Endothelial cell of umbilical vein (primary cell): ENCODE results near the gene HDAC9. TPM values are rescaled to one million over a fixed set of nuclear protein-coding genes. Genes with fewer than 3 reads are reported as not detected.

Source experiments
- BruUV-seq: library from RNA; stranded (reverse); fragments of 400-500 nt; replicated peaks from 2 replicates; lab custom pipeline; 2021; lab: Mats Ljungman, UMichigan
- CTCF ChIA-PET: fragments of 300-600, 350-600 bp; sonication (Branson Sonifier 250); formaldehyde crosslinking; loops from one replicate; lab custom pipeline; 2021; ENCODE audit warnings: antibody characterized with exemption, inconsistent platforms; lab: Charles Lee
- POLR2A ChIA-PET: fragments of 300-600, 350-600 bp; sonication (Branson Sonifier 250); formaldehyde crosslinking; loops from one replicate; lab custom pipeline; 2021; ENCODE audit warnings: antibody characterized with exemption, inconsistent platforms; lab: Charles Lee
- DNase-seq: peaks from one replicate; pipeline ENCODE4 v3.0.0-alpha.2; 2011; ENCODE audit warnings: low read depth, low spot score
- FAIRE-seq: peaks from 2 replicates; lab custom pipeline; 2011; peaks lifted over from hg19 to GRCh38; lab: Jason Lieb, UNC
- H2AFZ ChIP-seq: 2 replicates; pipeline ENCODE4 v1.6.0; 2012; ENCODE audit warnings: low read depth, low read length, control low read depth, inconsistent platforms
- H3K27ac ChIP-seq: 2 replicates; pipeline ENCODE4 v1.5.1; 2011; ENCODE audit warnings: low read depth, mild to moderate bottlenecking, control low read depth, low read length, moderate library complexity; ENCODE audit not compliant: insufficient read depth
- H3K27me3 ChIP-seq, 2 experiments: 2 replicates each; pipeline versions ENCODE4 v1.6.0 to v1.6.1; 2011; ENCODE audit warnings: low read length in 2 of 2, mixed read lengths in 1 of 2; ENCODE audit not compliant: control insufficient read depth in 2 of 2, insufficient read depth in 2 of 2
- H3K36me3 ChIP-seq, 2 experiments: 2 replicates in 1 of 2; 3 replicates in 1 of 2; pipeline ENCODE4 v1.5.1; 2011; ENCODE audit warnings: low read length in 2 of 2, mild to moderate bottlenecking in 1 of 2, moderate library complexity in 1 of 2; ENCODE audit not compliant: control insufficient read depth in 2 of 2, insufficient read depth in 2 of 2; ENCODE audit errors: extremely low read depth in 1 of 2
- H3K4me1 ChIP-seq: 3 replicates; pipeline ENCODE4 v1.5.1; 2011; ENCODE audit warnings: mild to moderate bottlenecking, low read length; ENCODE audit not compliant: control insufficient read depth, insufficient read depth; ENCODE audit errors: extremely low read depth
- H3K4me2 ChIP-seq: 2 replicates; pipeline ENCODE4 v1.6.1; 2011; ENCODE audit warnings: low read length, control low read depth, mixed read lengths; ENCODE audit not compliant: insufficient read depth
- H3K4me3 ChIP-seq, 3 experiments: fragments of 200-600 bp in 1 of 3; sonication (generic), shearing (Covaris generic) in 1 of 3; replicated peaks in 1 of 3; 2 replicates each; pipeline ENCODE4 v1.5.1; 2011 to 2016; ENCODE audit warnings: control low read depth in 3 of 3, low read length in 3 of 3, mild to moderate bottlenecking in 2 of 3, inconsistent platforms in 1 of 3, low read depth in 1 of 3, moderate library complexity in 1 of 3; ENCODE audit not compliant: insufficient read depth in 1 of 3
- H3K79me2 ChIP-seq: 2 replicates; pipeline ENCODE4 v1.6.0; 2012; ENCODE audit warnings: low read length, inconsistent platforms; ENCODE audit not compliant: control insufficient read depth, insufficient read depth
- H3K9ac ChIP-seq: replicated peaks from 2 replicates; pipeline ENCODE3; 2011; ENCODE audit warnings: low read length, control low read depth; ENCODE audit not compliant: insufficient read depth; ENCODE audit errors: extremely low read depth
- H3K9me1 ChIP-seq: replicated peaks from 3 replicates; pipeline ENCODE4 v1.6.0; 2011; ENCODE audit warnings: mild to moderate bottlenecking, low read length; ENCODE audit not compliant: control insufficient read depth, insufficient read depth; ENCODE audit errors: extremely low read depth
- H3K9me3 ChIP-seq: replicated peaks from 2 replicates; pipeline ENCODE4 v1.5.1; 2012; ENCODE audit warnings: low read length, inconsistent platforms; ENCODE audit not compliant: control insufficient read depth, insufficient read depth
- H4K20me1 ChIP-seq: replicated peaks from 2 replicates; pipeline ENCODE3; 2011; ENCODE audit warnings: mild to moderate bottlenecking, low read length; ENCODE audit not compliant: control insufficient read depth, insufficient read depth; ENCODE audit errors: extremely low read depth
- CTCF ChIP-seq, 2 donors: IDR thresholded peaks; 1 replicate in 1 of 2; 2 replicates in 1 of 2; pipeline ENCODE4 v1.5.1; 2011; ENCODE audit warnings: low read length in 2 of 2, mild to moderate bottlenecking in 2 of 2, moderate library complexity in 2 of 2, control low read depth in 1 of 2, inconsistent platforms in 1 of 2, low read depth in 1 of 2; ENCODE audit not compliant: insufficient read depth in 1 of 2; ENCODE audit errors: extremely low read depth in 1 of 2
- EZH2 ChIP-seq: IDR thresholded peaks from 2 replicates; pipeline ENCODE4 v1.6.1; 2012; ENCODE audit warnings: borderline replicate concordance, low read depth, mild to moderate bottlenecking, moderate library complexity, low read length, inconsistent platforms; ENCODE audit not compliant: severe bottlenecking
- FOS ChIP-seq: IDR thresholded peaks from 2 replicates; pipeline ENCODE4 v1.6.1; 2011; ENCODE audit warnings: mild to moderate bottlenecking, low read length, moderate library complexity, borderline replicate concordance; ENCODE audit not compliant: insufficient read depth
- GATA2 ChIP-seq: IDR thresholded peaks from 2 replicates; pipeline ENCODE4 v1.7.0; 2011; ENCODE audit warnings: low read depth, mild to moderate bottlenecking, moderate library complexity, mixed read lengths, low read length; ENCODE audit not compliant: insufficient read length, insufficient read depth
- JUN ChIP-seq: IDR thresholded peaks from 2 replicates; pipeline ENCODE4 v1.6.1; 2011; ENCODE audit warnings: borderline replicate concordance, low read depth; ENCODE audit not compliant: insufficient read length, insufficient read depth
- MAX ChIP-seq: IDR thresholded peaks from 2 replicates; pipeline ENCODE4 v1.6.1; 2011; ENCODE audit not compliant: insufficient read depth, insufficient read length
- MYC ChIP-seq: IDR thresholded peaks from one replicate; pipeline ENCODE4 v1.6.1; 2011; ENCODE audit warnings: mild to moderate bottlenecking, low read depth, low read length
- POLR2A ChIP-seq: IDR thresholded peaks from 2 replicates; pipeline ENCODE4 v1.6.1; 2012; ENCODE audit warnings: low read depth, mild to moderate bottlenecking, control low read depth, low read length
- POLR2AphosphoS5 ChIP-seq: IDR thresholded peaks from 2 replicates; pipeline ENCODE4 v1.6.1; 2012; ENCODE audit warnings: low read depth, mild to moderate bottlenecking, control low read depth, low read length, moderate library complexity; ENCODE audit not compliant: insufficient read depth
- dilution Hi-C: fragments of 300-500 bp; cut with MboI; formaldehyde crosslinking; loops from one replicate; pipeline ENCODE4 v1.15.0; 2019; ENCODE audit warnings: low sequenced_read_pairs; ENCODE audit not compliant: extremely low pct_ligation_motif_present
- intact Hi-C: fragments of 100-400 bp; cut with micrococcal nuclease; formaldehyde crosslinking; loops from one replicate; pipeline ENCODE4 v1.10.0; 2022
- polyA plus RNA-seq, 4 experiments: library from polyadenylated mRNA; depleted of rRNA in 3 of 4; stranded (reverse) in 3 of 4; unstranded in 1 of 4; fragments of >200 nt; gene quantifications; 2 replicates each; pipeline versions ENCODE4 v1.2.1 to v1.2.3, GENCODE V29; 2011 to 2012; ENCODE audit warnings: missing spikeins in 1 of 4
- total RNA-seq: library from RNA; stranded (reverse); gene quantifications from 2 replicates; pipeline ENCODE4 v1.2.3, GENCODE V29; 2021

HDAC9 gene
- total and polyA plus RNA-seq, 2 donors (not counting 3 experiments of a cell fraction or from before 2014, with no cell fraction given) = 1.8 to 11.6 TPM

- no TSS peak for BruUV-seq
- H2AFZ ChIP-seq = no peak overlapping the region
- no peaks in the 10 kb centered on the region for H3K36me3 ChIP-seq
- intact Hi-C loops (no loop called here), dilution Hi-C loops (no loop called here)
- no peak overlapping the region for H3K27ac ChIP-seq
- CTCF ChIA-PET = no interaction called here
- no peaks in the 10 kb centered on the region for H3K27me3 ChIP-seq
- no peaks in the 10 kb centered on the region for H4K20me1 ChIP-seq
- no peak overlapping the region for H3K9ac ChIP-seq
- POLR2A ChIA-PET = no interaction called here
- TF ChIP-seq POLR2A (no peak), FOS (no peak), MYC (no peak), EZH2 (no peak), MAX (no peak), JUN (no peak), GATA2 (no peak)
- no peaks in the 10 kb centered on the region for H3K9me3 ChIP-seq
- FAIRE-seq = no peak
- H3K4me1 ChIP-seq = no peaks in the 10 kb centered on the region
- H3K4me3 ChIP-seq = no peak overlapping the region
- H3K4me2 ChIP-seq = no peak overlapping the region
- DNase-seq = no peak
- H3K79me2 ChIP-seq = no peaks in the 10 kb centered on the region
- no peaks in the 10 kb centered on the region for H3K9me1 ChIP-seq
Measured at GRCh38 chr7:19001854-19002253, 506.3 kb downstream of the HDAC9 start.

GRCh38 chr7:19009241-19009935 is 513.8 kb downstream of the HDAC9 start:
- BruUV-seq = no TSS peak
- dilution Hi-C loops = no loop called here
- DNase-seq = peak; percentile 11
- H3K9me3 ChIP-seq = no peaks in the 10 kb centered on the region
- H3K36me3 ChIP-seq = no peaks in the 10 kb centered on the region
- no peaks in the 10 kb centered on the region for H4K20me1 ChIP-seq
- H3K9ac ChIP-seq = no peak overlapping the region
- no peak overlapping the region for H3K4me3 ChIP-seq
- no peaks in the 10 kb centered on the region for H3K4me1 ChIP-seq
- no peak overlapping the region for H3K27ac ChIP-seq
- TF ChIP-seq JUN = no peak
- TF ChIP-seq GATA2 = no peak
- no peak for TF ChIP-seq CTCF (IDR thresholded peaks at IDR 0.05; ENCODE audit: extremely low read depth in 1 of 2, insufficient read depth in 1 of 2, low read depth in 1 of 2, low read length in 2 of 2)
- TF ChIP-seq FOS = no peak
- no peak for TF ChIP-seq MYC
- no peak for TF ChIP-seq EZH2
- TF ChIP-seq POLR2AphosphoS5 = no peak
- TF ChIP-seq MAX = no peak
- TF ChIP-seq POLR2A = no peak
- no peak overlapping the region for H3K4me2 ChIP-seq
- H2AFZ ChIP-seq = peak overlapping the region; percentile 33
- FAIRE-seq = no peak
- ChIA-PET POLR2A (no interaction called here), CTCF (interaction anchor here (0.8 to 1.2 kb wide), 2 partner anchors 21 to 42 kb away, joined by 3 to 4 read pairs; no protein-coding TSS in a partner anchor)
- H3K27me3 ChIP-seq = no peaks in the 10 kb centered on the region
- H3K9me1 ChIP-seq = no peaks in the 10 kb centered on the region
- no peaks in the 10 kb centered on the region for H3K79me2 ChIP-seq
- intact Hi-C loops = no loop called here
